GM12878 (cell line): ENCODE results near the gene TP73. TPM values are rescaled to one million over a fixed set of nuclear protein-coding genes. Genes with fewer than 3 reads are reported as not detected.

Source experiments
- ATF3 ChIP-seq: IDR thresholded peaks from 2 replicates; pipeline ENCODE4 v1.6.1; 2011; ENCODE audit warnings: low read depth, mild to moderate bottlenecking, low read length, moderate library complexity, borderline replicate concordance; ENCODE audit errors: extremely low read depth
- BACH1 ChIP-seq: fragments of 450-650 bp; IDR thresholded peaks from 2 replicates; pipeline ENCODE4 v1.6.1; 2017; ENCODE audit warnings: mild to moderate bottlenecking, borderline replicate concordance
- CHD1 ChIP-seq: IDR thresholded peaks from 2 replicates; pipeline ENCODE4 v1.6.1; 2012; ENCODE audit warnings: low read depth, low read length, improper control_type of control experiment
- CREB1 ChIP-seq: IDR thresholded peaks from 2 replicates; pipeline ENCODE4 v1.6.1; 2012; ENCODE audit warnings: low read depth, mild to moderate bottlenecking, inconsistent platforms
- CREM ChIP-seq: IDR thresholded peaks from 2 replicates; pipeline ENCODE4 v1.6.1; 2014; ENCODE audit warnings: antibody characterized with exemption, low read depth
- DPF2 ChIP-seq: fragments of 450-650 bp; IDR thresholded peaks from 2 replicates; pipeline ENCODE4 v1.6.1; 2017; ENCODE audit warnings: mild to moderate bottlenecking
- ELK1 ChIP-seq: IDR thresholded peaks from 2 replicates; pipeline ENCODE4 v1.6.1; 2012; ENCODE audit warnings: low read depth, low read length, improper control_type of control experiment
- FOXM1 ChIP-seq: IDR thresholded peaks from 2 replicates; pipeline ENCODE4 v1.6.1; 2012; ENCODE audit warnings: low read depth, mild to moderate bottlenecking, inconsistent platforms, low read length, moderate library complexity
- GATAD2B ChIP-seq: fragments of 450-650 bp; conservative IDR thresholded peaks from 2 replicates; pipeline ENCODE4 v1.6.1; 2017; ENCODE audit warnings: low read depth, mild to moderate bottlenecking, moderate library complexity
- HSF1 ChIP-seq: fragments of 150-350 bp; IDR thresholded peaks from 2 replicates; pipeline ENCODE4 v1.6.1; 2014; ENCODE audit warnings: mild to moderate bottlenecking, low read depth, low read length
- IKZF2 ChIP-seq, 2 experiments: fragments of 450-650 bp; IDR thresholded peaks; 2 replicates each; pipeline ENCODE4 v1.6.1; 2017; ENCODE audit warnings: mild to moderate bottlenecking in 2 of 2, moderate library complexity in 2 of 2
- IRF4 ChIP-seq: IDR thresholded peaks from 2 replicates; pipeline ENCODE4 v1.6.1; 2011; ENCODE audit warnings: low read depth, low read length
- MAX ChIP-seq: IDR thresholded peaks from 2 replicates; pipeline ENCODE4 v1.6.1; 2012; ENCODE audit warnings: low read depth, low read length, improper control_type of control experiment
- MXI1 ChIP-seq: fragments of 150-350 bp; IDR thresholded peaks from 2 replicates; pipeline ENCODE4 v1.6.1; 2011; ENCODE audit warnings: low read depth, mild to moderate bottlenecking, inconsistent platforms, low read length, improper control_type of control experiment
- MYB ChIP-seq: fragments of 150-350 bp; IDR thresholded peaks from 2 replicates; pipeline ENCODE4 v1.6.1; 2014; ENCODE audit warnings: mild to moderate bottlenecking, low read depth, low read length, borderline replicate concordance
- NR2F1 ChIP-seq: fragments of 450-650 bp; conservative IDR thresholded peaks from 2 replicates; pipeline ENCODE4 v1.6.1; 2017; ENCODE audit warnings: mild to moderate bottlenecking
- PBX3 ChIP-seq: IDR thresholded peaks from 2 replicates; pipeline ENCODE4 v1.6.1; 2011; ENCODE audit warnings: mild to moderate bottlenecking, low read depth, low read length, moderate library complexity; ENCODE audit not compliant: insufficient replicate concordance
- POLR2A ChIP-seq: IDR thresholded peaks from 2 replicates; pipeline ENCODE4 v1.6.1; 2011; ENCODE audit warnings: low read depth, mild to moderate bottlenecking, low read length
- RAD21 ChIP-seq: IDR thresholded peaks from 2 replicates; pipeline ENCODE4 v1.6.1; 2011; ENCODE audit warnings: mild to moderate bottlenecking, low read depth, low read length, moderate library complexity; ENCODE audit not compliant: insufficient read depth
- RB1 ChIP-seq: fragments of 450-650 bp; formaldehyde crosslinking; IDR thresholded peaks from 2 replicates; pipeline ENCODE4 v1.6.1; 2017; ENCODE audit warnings: mild to moderate bottlenecking, borderline replicate concordance
- SPI1 ChIP-seq: IDR thresholded peaks from 2 replicates; pipeline ENCODE4 v1.6.1; 2011; ENCODE audit warnings: low read depth, mild to moderate bottlenecking, low read length, moderate library complexity, borderline replicate concordance; ENCODE audit not compliant: insufficient read depth
- STAT1 ChIP-seq: fragments of 450-650 bp; conservative IDR thresholded peaks from 2 replicates; pipeline ENCODE4 v1.6.1; 2014; ENCODE audit warnings: antibody characterized with exemption, mild to moderate bottlenecking
- TAF1 ChIP-seq: IDR thresholded peaks from 2 replicates; pipeline ENCODE4 v1.6.1; 2011; ENCODE audit warnings: mild to moderate bottlenecking, low read depth, low read length, borderline replicate concordance
- WRNIP1 ChIP-seq: IDR thresholded peaks from 2 replicates; pipeline ENCODE4 v1.6.1; 2011; ENCODE audit warnings: low read depth, low read length, improper control_type of control experiment, borderline replicate concordance
- ZBED1 ChIP-seq: IDR thresholded peaks from 2 replicates; pipeline ENCODE4 v1.6.1; 2016; ENCODE audit warnings: borderline replicate concordance
- ZBTB33 ChIP-seq: fragments of 450-650 bp; IDR thresholded peaks from 2 replicates; pipeline ENCODE4 v1.6.1; 2017; ENCODE audit warnings: mild to moderate bottlenecking
- ZSCAN29 ChIP-seq: fragments of 450-650 bp; IDR thresholded peaks from 2 replicates; pipeline ENCODE4 v1.6.1; 2017; ENCODE audit warnings: mild to moderate bottlenecking, moderate library complexity
- polyA plus RNA-seq, 11 experiments: library from polyadenylated mRNA; depleted of rRNA in 4 of 11; unstranded in 6 of 11; stranded (reverse) in 5 of 11; fragments of >200 nt; fragmentation: Nextera tagmentation in 4 of 11; fragmentation: Illumina TruSeq in 1 of 11; extraction: Ambion mirVana in 4 of 11; extraction: Trizol in 1 of 11; gene quantifications; 1 replicate in 1 of 11; 2 replicates in 10 of 11; pipeline versions ENCODE4 v1.2.1 to v1.2.3, GENCODE V29; 2011 to 2016; ENCODE audit warnings: inconsistent platforms in 2 of 11, missing spikeins in 2 of 11, low read depth in 1 of 11
- total RNA-seq, 4 experiments: library from RNA; depleted of rRNA in 3 of 4; stranded (reverse); fragments of >200 nt in 3 of 4; fragmentation: Illumina TruSeq in 1 of 4; extraction: Trizol in 1 of 4; gene quantifications; 2 replicates each; pipeline versions ENCODE4 v1.2.1 to v1.2.3, GENCODE V29; 2013 to 2021

Gene TP73
- total and polyA plus RNA-seq, 10 of the 15 experiments (the other 5 are each of a cell fraction or from before 2014, with no cell fraction given), result 0.08 to 54.2 (median 14.9) TPM

GRCh38 chr1:3772027-3772714 lies 119.9 kb downstream of the TP73 start (continued):
- no peak for TF ChIP-seq CREB1
- no peak for TF ChIP-seq ATF3
- TF ChIP-seq ZBED1, result no peak
- TF ChIP-seq FOXM1, result no peak
- TF ChIP-seq RB1, result 0 out of 2 replicates have a peak, but pooled peaks have one; percentile 53
- no peak for TF ChIP-seq SPI1
- no peak for TF ChIP-seq MYB
- TF ChIP-seq MAX, result peak; percentile 31; the same call in 1 of the 2 replicates
- TF ChIP-seq TAF1, result no peak
- peak; percentile 48; the same call in 1 of the 2 replicates for TF ChIP-seq BACH1
- TF ChIP-seq GATAD2B, result peak; percentile 69
- peak; percentile 40 for TF ChIP-seq DPF2
- peak; percentile 69 for TF ChIP-seq NR2F1
- TF ChIP-seq POLR2A, result peak; percentile 76
- no peak for TF ChIP-seq PBX3
- no peak for TF ChIP-seq WRNIP1
- TF ChIP-seq CHD1, result no peak
- TF ChIP-seq ELK1, result no peak
- TF ChIP-seq RAD21, result no peak
- TF ChIP-seq STAT1, result no peak
- TF ChIP-seq ZBTB33, result no peak
- peak; percentile 67 for TF ChIP-seq MXI1
- TF ChIP-seq CREM, result no peak
- TF ChIP-seq HSF1, result no peak
- no peak for TF ChIP-seq ZSCAN29
- no peak for TF ChIP-seq IKZF2 (IDR thresholded peaks at IDR 0.05)
- TF ChIP-seq IRF4, result no peak
